GM11168 (cell line): Measurements from ENCODE around the gene MSH5.
"Not testable (repeated sequence)": the region's sequence is repeated elsewhere in the genome, so short reads cannot be mapped to it uniquely, and the experiment has no call there.

Source experiments
- in situ Hi-C: fragments of 300-500 bp; cut with MboI; formaldehyde crosslinking; loops from one replicate; pipeline ENCODE4 v1.12.0; 2022; ENCODE audit warnings: low sequenced_read_pairs; ENCODE audit not compliant: unreplicated experiment

The MSH5 gene

DNA sequence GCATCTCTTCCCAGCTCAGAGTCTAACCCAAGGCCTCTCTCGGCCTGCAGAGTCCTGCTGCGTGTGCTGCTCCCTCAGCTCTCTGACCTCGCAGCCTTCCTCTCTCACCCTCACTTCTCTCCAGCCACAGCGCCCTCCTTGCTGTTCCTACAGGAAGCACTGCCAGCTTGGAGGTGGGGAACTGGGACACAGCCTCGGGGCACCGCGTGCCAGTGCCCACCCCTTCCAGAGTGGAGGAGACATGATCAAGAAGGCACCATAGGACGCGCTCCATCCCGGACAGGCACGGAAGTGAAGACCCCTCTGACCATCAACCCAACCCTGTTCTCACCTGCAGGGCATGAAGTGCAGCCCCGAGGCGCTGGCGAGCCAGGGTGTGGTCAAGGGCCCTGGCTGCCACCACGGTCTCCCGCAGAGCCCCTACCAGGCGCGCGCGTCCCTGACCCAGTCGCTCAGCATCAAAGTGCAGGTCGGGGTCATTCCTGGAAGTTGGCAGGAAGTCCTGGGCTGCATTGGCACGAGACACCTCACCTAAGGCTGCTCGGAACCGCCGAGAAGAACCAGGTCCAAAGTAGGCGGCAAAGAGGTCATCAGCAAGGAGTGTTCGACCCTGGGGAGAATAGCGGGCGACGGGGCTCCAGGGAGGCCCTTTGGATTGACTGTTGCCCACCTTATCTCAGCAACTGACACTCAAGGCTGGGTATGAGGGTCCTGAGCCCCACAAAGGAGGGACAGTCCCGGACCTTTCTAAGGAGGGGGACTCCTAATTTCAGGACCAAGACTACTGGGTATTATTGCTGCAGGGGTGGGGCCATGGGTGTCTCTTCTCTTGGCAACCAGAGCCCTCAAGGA lies 36.1 kb downstream of the MSH5 start:
- in situ Hi-C loops: no loop called here

DNA sequence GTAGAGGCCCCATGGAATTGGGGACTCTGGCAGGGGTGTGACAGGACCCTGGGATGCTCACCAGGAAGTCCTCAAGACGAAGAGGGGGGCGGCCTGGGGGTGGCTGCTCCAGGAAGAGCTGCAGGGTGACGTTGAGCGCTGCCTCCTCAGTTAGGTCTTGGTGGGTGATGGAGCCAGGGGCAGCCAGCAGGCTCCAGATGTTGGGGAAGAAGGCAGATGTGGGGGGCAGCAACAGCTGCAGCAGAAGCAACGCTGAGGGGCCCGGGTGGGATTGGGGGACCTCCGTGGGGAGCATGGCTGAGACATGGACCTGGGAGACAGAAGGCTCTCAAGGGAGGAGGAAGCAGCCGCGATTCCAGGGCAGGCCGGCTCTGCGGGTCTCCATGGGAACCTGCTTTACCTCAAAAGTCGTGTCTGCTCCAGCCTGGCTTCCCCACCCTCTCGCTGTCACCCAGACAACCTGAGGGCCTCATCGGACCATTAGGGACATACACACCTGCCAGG lies 36.7 kb downstream of the MSH5 start:
- in situ Hi-C loops: no loop called here

DNA sequence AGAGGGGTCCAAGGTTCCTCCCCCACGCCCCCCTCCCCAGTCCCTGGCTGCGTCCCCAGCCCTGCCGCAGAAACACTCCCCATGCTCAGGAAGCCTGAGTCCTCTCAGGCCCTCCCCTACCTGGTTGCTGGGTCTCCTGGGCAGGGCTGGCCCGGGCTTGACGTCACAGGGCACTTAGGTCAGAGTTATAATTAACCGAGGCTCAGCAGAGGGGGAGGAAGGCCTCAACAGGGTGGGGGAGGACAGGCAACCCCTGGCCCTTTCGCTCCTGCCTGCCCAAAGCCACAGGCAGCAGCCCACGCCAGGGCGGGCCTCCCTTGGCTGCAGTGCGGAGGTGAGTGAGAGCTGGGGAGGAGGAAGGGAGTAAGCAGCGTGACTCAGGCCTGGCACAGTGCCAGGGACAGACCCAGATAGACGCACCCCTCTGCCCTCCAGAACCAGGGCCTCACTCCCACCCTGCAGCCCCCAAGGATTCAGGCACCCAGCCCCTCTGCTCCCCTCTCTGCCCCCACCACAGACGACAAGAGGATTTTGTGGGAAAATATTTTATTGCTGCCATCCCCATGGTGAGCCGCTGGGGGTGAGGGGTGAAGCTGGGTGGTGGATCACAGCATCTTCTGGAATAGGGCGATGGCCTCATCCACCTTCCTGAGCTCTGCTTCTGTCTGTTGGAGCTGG lies 37.3 kb downstream of the MSH5 start, which contains the start of gene VWA7:
Gene VWA7 (minus strand): TSS at position 340 of the 678 bp plus-strand sequence. CDS start 549 bp downstream, outside the sequence.
- in situ Hi-C loops: no loop called here

DNA sequence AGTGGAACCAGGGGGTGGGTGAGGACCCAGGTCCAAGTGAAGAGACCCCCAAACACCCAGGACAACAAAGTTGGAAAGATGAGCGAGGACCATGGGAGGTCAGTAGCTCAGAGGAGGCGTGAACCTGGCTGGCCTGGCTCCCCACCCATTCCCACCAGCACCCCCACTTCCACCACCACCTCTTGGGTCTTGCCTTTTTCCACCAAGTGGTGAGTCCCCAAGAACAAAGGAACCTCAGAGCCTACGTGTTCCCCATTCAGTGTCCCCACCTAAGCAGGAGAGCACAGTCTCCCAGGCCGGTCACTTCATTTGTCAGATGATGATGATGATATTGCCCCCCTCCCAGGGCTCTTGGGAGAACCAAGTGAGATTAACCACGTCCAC lies 37.9 kb downstream of the MSH5 start:
- in situ Hi-C loops: no loop called here

DNA sequence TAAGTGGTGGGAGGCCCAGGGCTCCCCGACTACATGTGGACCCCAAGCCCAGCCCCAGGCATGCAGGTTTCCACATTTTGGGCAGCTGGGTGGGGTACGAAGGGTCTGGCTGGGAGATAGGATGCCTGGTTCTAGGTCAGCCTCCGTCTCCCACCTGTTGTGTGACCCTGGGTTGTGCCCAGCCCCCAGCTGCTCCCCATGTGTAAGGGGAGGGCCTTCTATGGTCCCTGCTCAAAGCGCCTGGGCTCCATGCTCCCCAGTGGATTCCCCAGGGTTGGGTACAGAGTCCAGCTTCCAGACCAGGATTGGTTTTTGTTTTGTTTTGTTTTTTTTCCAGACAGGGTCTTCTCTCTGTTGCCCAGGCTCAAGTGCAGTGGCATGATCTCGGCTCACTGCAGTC lies 38.4 kb downstream of the MSH5 start:
- in situ Hi-C loops: no loop called here

DNA sequence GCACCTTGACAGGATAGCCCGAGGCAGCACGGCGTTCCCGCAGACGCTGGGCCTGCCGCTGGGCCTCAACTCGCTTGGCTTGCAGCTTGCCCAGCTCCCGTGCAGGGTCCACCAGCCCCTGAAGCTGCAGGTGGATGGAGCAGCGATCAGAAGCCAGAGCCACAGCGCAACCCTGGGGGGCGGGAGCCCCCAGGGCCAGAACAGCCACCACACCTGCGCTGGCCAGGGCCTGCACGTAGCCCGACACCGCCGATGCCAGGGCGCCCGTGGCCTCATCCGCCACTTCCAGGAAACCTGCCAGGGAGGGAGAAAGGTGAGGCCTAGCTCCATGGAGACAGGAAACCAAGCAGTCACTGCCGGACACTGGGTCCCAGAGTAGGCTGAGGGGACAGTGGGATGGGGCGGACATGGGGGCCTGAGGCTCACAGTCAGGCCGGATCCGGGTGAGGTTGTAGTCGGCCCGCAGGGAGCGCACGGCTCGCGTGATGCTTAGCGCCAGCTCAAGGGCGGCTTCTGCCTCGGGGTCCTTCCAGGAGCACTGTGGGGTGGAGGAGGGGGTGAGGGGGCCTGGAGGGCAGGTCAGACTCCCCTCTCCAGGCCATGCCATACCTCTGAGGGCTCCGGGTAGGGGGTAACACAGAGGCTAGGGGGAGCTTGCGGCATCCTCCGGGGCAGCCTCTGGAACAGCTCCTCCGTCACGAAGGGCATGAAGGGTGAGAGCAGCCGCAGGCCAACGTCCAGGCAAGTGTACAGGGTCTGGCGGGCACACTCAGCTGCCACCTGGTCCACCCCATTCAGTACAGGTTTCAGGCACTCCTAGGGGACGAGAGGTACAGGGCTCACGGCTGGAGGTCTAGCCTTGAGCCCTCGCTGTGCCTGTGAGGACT lies 39.4 kb downstream of the MSH5 start:
- in situ Hi-C loops: no loop called here

DNA sequence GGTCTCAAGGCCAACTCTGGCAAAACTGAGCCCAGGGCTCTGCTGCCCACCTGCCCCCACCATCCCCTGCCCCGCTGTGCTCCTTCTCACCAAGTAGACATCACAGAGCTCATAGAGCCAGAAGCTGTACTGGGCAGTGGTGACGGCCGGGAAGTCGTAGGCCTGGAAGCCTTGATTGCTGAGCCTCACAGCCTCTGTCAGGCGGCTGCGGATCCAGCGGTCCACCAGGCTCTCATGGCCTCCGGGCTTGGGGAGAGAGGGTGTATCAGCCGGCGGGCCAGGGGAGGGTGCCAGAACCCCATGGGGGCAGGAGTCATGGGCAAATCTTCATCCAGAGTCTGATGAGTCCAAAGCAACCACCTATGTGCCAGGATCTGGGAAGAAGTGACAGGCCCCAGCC lies 40.1 kb downstream of the MSH5 start:
- in situ Hi-C loops: no loop called here

DNA sequence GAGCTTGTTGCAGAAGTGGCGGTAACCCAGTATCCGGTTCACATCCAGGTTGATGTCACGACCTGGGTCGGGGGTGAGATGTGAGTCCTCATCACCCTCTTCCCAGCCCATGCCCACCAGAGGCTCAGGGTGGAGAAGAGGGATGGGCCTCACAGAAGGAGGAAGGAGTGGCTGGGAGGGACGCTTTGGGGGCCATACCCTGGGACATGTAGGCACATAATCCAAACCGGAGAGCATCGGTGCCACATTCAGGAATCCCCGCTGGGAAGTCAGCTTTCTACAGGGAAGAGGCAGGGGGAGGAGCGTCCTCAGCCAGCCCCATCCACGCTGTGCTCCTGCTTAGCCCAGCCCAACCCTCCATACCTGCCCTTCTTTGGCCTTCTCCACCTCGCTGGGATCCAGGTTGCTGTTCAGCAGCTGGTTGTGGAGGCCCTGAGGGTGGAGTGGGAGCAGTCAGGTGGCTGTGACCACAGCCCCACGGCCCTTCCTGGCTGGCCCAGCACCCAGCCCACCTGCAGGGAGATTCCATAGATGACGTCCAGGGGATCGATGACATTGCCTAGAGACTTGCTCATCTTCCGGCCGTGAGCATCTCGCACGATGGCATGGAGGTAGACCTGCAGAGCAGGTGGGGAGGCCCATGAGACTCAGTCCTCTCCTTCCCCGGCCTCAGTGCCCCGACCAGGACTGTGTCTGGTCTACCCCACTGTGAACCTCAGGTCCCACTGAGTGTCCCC lies 40.9 kb downstream of the MSH5 start:
- in situ Hi-C loops: no loop called here

DNA sequence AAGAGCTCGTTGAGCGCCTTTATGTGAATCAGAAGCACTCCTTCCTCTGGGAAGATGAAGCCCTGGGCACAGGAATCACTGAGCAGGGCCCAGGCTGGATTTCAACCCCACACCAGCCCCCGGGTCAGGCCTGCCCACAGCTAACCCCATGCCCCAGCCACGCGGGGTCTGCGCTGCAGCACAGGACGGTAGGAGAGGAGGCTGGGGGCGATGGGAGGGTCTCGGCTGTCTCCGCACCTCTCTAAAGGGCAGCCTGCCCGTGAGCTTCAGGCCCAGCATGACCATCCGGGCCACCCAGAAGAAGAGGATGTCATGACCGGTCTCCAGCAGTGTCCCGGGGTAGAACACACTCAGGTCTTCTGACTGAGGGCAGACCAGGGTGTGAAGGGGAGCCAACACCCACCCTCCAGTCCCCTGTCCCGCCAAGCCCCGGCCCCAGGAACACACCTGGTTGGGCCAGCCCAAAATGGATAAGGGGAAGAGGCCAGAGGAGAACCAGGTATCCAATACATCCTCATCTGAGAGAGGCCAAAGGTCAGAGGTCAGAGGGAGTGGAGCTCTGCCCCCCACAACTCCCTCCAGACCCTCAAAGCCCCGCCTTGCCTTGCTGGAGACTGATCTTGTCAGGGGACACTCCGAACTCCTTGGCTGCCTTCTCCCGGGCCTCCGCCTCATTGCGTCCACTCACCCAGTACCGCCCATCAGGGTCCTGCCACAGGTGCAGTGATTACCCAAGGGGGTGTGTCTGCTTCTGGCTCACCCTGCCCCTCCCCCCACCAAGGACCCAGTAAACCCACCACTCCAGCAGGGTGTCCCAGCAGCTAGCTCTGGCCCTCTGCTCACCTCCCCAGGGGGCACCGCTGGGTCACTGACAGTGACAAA lies 41.7 kb downstream of the MSH5 start:
- in situ Hi-C loops: no loop called here

DNA sequence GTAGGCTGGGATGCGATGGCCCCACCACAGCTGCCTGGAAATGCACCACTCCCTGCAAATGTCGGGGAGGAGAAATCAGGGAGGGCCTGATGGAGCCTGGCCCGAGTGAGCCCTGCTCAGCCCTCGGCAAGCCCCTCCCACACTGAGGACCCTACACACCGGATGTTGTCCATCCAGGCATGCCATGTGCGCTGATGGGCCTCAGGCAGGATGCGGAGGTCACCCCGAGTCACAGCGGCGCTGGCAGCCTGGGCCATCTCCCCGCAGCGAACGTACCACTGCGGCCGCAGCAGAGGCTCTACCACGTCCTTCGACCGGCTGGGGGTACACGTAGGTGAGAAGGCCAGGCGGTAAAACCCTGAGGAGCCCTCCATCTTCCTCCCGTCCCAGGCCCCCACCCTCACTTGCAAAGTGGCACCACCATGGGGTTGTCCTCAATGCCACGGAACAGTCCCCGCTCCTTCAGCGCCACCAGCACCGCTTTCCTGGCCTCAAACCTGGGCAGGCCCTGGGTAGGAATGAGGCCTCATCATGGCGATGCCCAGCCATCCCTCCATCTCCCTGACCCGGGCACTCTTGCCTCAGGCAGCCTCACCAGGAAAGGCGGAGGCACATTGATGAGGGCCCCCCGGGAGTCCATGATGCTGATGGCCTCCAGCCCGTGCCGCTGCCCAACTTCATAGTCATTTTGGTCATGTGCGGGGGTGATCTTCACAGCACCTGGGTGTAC lies 42.5 kb downstream of the MSH5 start:
- in situ Hi-C loops: no loop called here

DNA sequence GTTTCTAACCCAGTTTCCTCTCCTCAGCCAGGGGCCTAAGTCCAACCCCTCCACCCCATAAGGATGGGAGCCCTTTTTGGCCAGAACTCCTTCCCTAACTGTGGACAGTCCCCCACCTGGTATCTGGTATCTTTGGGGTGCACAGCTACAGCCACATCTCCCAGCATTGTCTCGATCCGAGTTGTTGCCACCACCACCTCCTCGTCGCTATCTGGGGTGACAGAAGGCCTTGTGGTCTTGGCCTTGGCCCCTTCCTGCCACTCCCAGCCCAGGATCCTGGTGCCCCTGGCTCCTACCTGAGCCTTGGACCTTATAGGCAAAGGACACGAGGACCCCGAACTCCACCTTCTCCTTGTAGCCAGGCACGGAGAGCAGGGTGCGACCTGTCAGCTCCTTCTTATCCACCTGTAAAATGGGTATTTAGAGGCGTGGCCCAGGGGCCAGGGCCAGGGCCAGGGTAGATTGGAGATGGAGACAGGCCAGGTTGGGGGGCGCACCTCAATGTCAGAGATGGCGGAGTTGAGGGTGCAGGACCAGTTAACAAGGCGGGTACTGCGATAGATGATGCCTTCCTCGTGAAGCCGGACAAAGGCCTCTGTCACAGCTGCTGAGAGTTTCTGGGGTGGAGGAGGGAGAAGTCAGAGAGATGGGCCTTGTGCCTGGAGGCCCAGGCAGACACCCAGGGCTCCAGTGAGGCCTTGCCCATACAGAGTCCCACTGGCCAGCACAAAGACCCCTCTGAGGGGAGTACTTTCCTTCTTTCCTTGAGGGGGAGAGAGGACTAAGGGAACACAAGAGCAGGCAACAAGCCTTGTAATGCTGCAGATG lies 44.5 kb downstream of the MSH5 start:
- in situ Hi-C loops: no loop called here

DNA sequence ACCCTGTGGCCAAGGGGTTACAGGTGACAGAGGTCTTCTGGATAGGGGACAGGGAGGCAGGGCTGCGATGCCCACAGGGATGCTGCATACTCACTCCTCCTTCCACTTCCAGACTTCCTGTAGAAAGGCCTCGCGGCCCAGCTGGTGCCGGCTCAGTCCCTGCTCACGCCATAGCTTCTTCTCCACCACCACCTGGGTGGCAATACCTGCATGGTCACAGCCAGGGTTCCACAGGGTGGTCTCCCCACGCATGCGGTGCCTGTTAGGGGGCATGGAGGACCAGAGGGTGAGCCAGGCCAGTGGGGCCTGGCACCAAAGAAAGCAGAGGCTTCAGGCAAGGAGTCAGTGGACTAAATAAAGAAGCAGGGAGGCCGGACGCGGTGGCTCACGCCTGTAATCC lies 45.7 kb downstream of the MSH5 start:
- in situ Hi-C loops: no loop called here

DNA sequence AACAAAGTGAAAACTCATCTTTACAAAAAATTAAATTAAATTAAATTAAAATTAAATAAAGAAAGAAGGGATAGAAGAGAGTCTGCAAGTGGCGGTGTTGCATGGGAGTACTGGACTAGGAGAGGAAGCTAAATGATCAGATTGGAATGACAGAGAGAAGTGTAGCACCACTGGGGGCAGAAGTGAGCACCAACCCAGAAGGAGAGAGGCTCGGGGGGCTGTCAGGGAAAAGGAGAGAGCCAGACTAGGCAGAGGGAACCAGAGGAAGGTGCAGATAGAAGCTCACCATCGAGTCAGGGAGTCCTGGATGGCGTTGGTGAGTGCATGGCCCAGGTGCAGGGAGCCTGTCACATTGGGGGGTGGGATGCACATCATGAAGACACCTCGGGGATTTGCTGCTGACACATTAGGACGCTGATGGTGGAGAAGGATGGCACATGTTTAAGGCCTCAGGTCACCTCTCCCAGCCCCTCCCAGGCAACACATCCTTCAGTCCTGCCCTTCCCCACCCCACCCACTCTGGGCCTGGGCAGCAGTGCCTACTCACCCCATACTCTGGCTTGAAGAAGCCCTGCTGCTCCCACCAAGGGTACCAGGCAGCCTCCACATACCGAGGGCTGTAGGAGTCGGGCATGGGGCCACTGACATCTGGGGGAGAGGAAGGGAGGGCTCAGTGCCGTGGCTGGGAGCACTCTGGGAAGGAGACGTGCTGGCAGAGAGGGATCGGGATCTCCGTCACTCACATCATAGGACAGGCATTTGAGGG lies 51.7 kb downstream of the MSH5 start:
- in situ Hi-C loops: no loop called here

DNA sequence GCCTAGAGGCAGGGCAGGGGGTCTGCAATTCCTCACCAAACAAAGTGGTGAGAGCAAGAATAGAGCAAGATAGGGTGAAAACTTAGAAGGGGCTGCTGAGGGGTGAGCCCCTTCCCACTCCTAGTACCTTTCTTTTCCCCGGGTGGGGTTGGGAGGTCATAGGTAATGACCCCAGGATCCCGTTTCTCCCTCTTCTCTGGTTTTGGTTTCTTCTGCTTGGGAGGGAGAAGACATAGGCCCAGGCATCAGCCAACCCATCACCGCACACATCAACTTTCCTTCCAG lies 52.2 kb downstream of the MSH5 start:
- in situ Hi-C loops: no loop called here

DNA sequence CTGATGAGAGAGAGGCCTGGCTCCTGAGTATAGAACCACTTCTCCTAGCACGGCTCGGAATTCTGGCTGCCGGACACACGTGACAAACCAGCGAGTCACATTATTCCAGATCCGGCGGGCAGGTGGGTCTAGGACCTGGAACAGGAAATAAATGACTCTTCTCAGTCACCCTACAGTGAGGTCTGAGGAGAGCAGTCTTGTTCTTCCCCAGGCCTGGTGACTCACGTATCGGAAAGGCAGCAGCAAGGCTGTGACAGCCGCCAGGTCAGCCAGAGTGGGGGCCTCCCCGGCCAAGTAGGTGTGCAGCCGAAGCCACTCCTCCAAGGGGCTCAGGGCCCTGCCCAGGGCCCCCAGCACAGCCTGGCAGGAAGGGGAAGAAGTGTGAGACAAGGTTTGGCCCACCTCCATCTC lies 53.0 kb downstream of the MSH5 start:
- in situ Hi-C loops: no loop called here

DNA sequence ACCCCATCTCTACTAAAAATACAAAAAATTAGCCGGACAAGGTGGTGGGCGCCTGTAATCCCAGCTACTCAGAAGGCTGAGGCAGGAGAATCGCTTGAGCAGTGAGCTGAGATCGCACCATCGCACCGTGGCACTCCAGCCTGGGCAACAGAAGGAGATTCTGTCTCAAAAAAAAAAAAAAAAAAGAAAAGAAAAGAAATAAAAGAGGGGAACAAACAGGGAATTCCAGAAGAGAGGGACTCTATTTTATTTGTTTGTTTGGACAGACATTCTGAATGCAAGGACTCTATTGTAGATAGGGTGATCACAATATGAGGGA lies 54.1 kb downstream of the MSH5 start:
- in situ Hi-C loops: not testable (repeated sequence)

DNA sequence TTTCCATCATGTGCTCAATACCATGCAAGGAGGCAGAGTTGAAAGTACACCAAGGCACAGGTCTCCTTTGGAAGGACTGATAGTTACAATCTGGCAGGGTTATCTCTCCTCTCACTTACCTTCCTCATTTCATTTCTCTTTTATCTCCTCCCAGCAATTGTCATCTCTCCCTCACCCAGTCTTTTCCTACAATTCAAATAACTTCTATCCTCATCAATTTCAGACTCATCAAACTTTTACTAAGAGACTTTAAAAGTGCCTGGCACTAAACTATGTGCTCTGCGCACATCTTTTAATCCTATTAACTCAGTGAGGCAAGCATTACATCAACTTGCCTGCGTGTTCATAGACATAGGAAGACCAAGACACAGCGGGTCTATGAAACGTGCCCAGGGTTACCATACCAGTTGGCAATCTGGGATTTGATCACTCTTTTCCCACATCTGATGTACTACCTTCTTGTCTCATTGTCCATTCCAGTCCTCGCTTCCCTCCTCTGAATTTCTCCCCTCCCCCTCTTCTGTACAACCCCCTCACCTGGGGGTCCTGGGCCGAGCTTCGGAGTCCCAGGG lies 54.6 kb downstream of the MSH5 start:
- in situ Hi-C loops: no loop called here
